Heart left ventricle (tissue), 16 donors: ENCODE data around the gene CRYBG2. TPM values are rescaled to one million over a fixed set of nuclear protein-coding genes. Genes with fewer than 3 reads are reported as not detected.
"Not testable (repeated sequence)": the region's sequence is repeated elsewhere in the genome, so short reads cannot be mapped to it uniquely, and the experiment has no call there.

ENCODE experiments used
- ATAC-seq, 4 donors: fragments of 200-7000 bp; cut with Tn5 transposase; one replicate each; pipeline ENCODE4 v1.9.1; 2020 to 2022; ENCODE audit warnings: moderate library complexity in 4 of 4, mild to moderate bottlenecking in 3 of 4, moderate number of reproducible peaks in 1 of 4
- DNase-seq, 5 donors: peaks; one replicate each; pipeline ENCODE4 v3.0.0-alpha.2; 2020
- H3K27ac ChIP-seq, 12 donors: fragments of 200-600 bp; sonication (generic) in 4 of 12; one replicate each; pipeline versions ENCODE4 v1.5.0 to v1.8.0; 2016 to 2022; ENCODE audit warnings: mild to moderate bottlenecking in 2 of 12
- H3K27me3 ChIP-seq, 9 donors: fragments of 200-600 bp; sonication (generic) in 2 of 9; one replicate each; pipeline versions ENCODE4 v1.5.1 to v1.8.0; 2016 to 2022; ENCODE audit warnings: mild to moderate bottlenecking in 3 of 9
- H3K36me3 ChIP-seq, 9 donors: fragments of 200-600 bp; sonication (generic) in 2 of 9; one replicate each; pipeline versions ENCODE4 v1.5.0 to v1.8.0; 2018 to 2022; ENCODE audit warnings: mild to moderate bottlenecking in 2 of 9
- H3K4me1 ChIP-seq, 12 donors: fragments of 200-600 bp; sonication (generic) in 4 of 12; one replicate each; pipeline versions ENCODE4 v1.5.0 to v1.8.0; 2016 to 2022; ENCODE audit warnings: mild to moderate bottlenecking in 3 of 12
- H3K4me3 ChIP-seq, 12 donors: fragments of 200-600 bp; sonication (generic) in 4 of 12; one replicate each; pipeline versions ENCODE4 v1.5.0 to v1.8.0; 2017 to 2022; ENCODE audit warnings: mild to moderate bottlenecking in 9 of 12, moderate library complexity in 4 of 12
- H3K9me3 ChIP-seq, 12 donors: fragments of 200-600 bp; sonication (generic) in 4 of 12; one replicate each; pipeline versions ENCODE4 v1.5.0 to v1.8.0; 2016 to 2022; ENCODE audit warnings: mild to moderate bottlenecking in 1 of 12
- CTCF ChIP-seq, 12 donors: fragments of 200-600 bp; sonication (generic) in 4 of 12; IDR thresholded peaks; one replicate each; pipeline versions ENCODE4 v1.5.0 to v1.8.0; 2018 to 2022; ENCODE audit warnings: antibody characterized with exemption in 12 of 12, mild to moderate bottlenecking in 5 of 12
- POLR2A ChIP-seq, 2 donors: fragments of 450-650 bp; IDR thresholded peaks; one replicate each; pipeline ENCODE4 v1.6.1; 2017; ENCODE audit warnings: antibody characterized with exemption in 2 of 2, mild to moderate bottlenecking in 2 of 2, moderate library complexity in 2 of 2
- WGBS, 4 donors: extraction: QIAGEN DNeasy Blood & Tissue Kit in 2 of 4; methylation state at CpG; one replicate each; pipeline versions ENCODE4 v1.1.5 to v1.1.7; 2013 to 2018; 5-methylcytosine and 5-hydroxymethylcytosine counted together
- intact Hi-C, 10 donors: fragments of 100-400 bp; cut with DNase I; formaldehyde crosslinking; loops; one replicate each; pipeline versions ENCODE4 v1.11.1 to v1.14.2; 2022
- polyA plus RNA-seq, 2 donors: library from polyadenylated mRNA; stranded (reverse); fragments of 200-250 nt; gene quantifications; one replicate each; pipeline ENCODE4 v1.2.3, GENCODE V29; 2013
- total RNA-seq, 9 donors: library from RNA; depleted of rRNA in 2 of 9; stranded (reverse); fragments of >200 nt in 2 of 9; fragmentation: NEBNext Ultra II Directional in 3 of 9; extraction: Animal tissue kit (Norgen Biotek cat#: 25700) in 3 of 9; gene quantifications; one replicate each; pipeline versions ENCODE4 v1.1.0 to v1.2.4, GENCODE V29; 2016 to 2023
- donor health status: ischemic (EF 13 %, LVEDD 7.1; RV severe dilation, severe dysfunction).
- donor health status: healthy with polysubstance abuse.
- donor health status: DM: no; HTN: yes; CAD: no.
- donor health status: DM: no; HTN: no; CAD: no.
- donor health status: ischemic (EF 25% LVEDD 6.9; RV normal size, moderate dysfunction).
- donor health status: ischemic (EF 25% LVEDD 5.7; RV mildly dilated, moderate dysfunction).
- donor health status: healthy.
- donor health status: DM: yes; HTN: yes; CAD: no.
- donor health status: ischemic (EF 35%, LVEDD 5.7; RV mildly dilated, moderate dysfunction).
- donor health status: nonischemic (EF 11% LVEDD 7.7; RV severe dilation, severe dysfunction).
- donor health status: DM: yes; HTN: yes; CAD: no.
- donor health status: PGD.
- donor health status: ischemic (EF 29% LVEDD 5.4; RV normal size, mild dysfunction).
- donor health status: nonischemic (EF 23%, LVEDD 6.1; RV moderate dilation, normal function).

CRYBG2 gene
- total and polyA plus RNA-seq, 11 donors = 0.25 to 0.45 TPM; not detected in 9

DNA sequence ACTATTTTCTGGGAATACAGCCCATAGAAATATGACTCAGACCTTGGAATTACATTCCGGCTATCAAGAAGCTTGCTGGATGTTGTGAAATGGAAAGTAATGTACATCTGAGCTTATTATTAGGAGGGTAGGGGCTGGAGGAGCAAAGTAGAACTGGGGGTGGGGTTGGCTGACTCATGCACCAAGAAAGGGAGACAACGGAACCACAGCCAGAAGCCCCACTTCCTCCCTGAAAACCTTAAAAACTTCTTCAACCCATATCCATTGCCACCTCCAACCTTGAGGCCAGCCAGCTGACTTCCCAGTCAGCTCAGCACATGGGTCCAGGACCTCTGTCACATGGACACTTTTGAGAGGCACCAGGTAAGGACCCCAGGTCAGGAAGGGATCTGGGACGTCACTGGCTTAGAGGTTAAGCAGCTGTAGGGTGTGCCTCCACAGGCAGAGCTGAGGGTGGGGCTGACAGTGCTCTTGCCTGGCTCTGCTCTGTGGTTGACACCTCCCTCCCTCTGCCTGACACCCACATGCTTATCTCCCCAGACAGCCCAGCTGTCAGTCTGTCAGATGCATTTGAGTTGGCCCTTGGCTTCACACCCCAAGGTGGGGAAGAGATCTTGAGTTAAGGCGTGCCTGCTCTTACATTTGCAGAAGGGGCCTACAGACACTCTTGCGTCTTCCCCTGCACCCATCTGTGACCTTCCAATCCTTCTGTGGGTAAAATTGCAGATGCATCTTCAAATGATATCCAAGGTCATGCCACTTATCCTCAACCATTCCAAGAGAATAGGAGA is 24.4 kb upstream of the CRYBG2 start:
- no peak for TF ChIP-seq POLR2A (IDR thresholded peaks at IDR 0.05)
- TF ChIP-seq CTCF (IDR thresholded peaks at IDR 0.05) = no peak
- peaks cover 0 to 11% (median 0%) of the 10 kb centered on the region in 9 donors for H3K27me3 ChIP-seq
- H3K9me3 ChIP-seq = no peaks in the 10 kb centered on the region
- H3K4me3 ChIP-seq = no peak overlapping the region
- 34 to 43% (median 37%) methylated on average over 4 to 5 of the region's 5 CpGs for WGBS, 4 donors
- DNase-seq (peak in 1 of 5 donors; percentile 24), ATAC-seq (peak in 3 of 4 donors; percentile 36 to 73 (median 72))
- intact Hi-C loops = no loop called here
- H3K4me1 ChIP-seq = peaks cover 0 to 41% (median 0%) of the 10 kb centered on the region in 12 donors
- no peaks in the 10 kb centered on the region for H3K36me3 ChIP-seq
- H3K27ac ChIP-seq = peak overlapping the region in 1 of 12 donors; percentile 76

- ATAC-seq (no peak), DNase-seq (no peak)
- Histone ChIP-seq H3K9me3 (no peaks in the 10 kb centered on the region), H3K36me3 (no peaks in the 10 kb centered on the region), H3K4me3 (no peak overlapping the region), H3K27me3 (peaks cover 0 to 11% (median 0%) of the 10 kb centered on the region in 9 donors), H3K4me1 (peaks cover 0 to 53% (median 0%) of the 10 kb centered on the region in 12 donors), H3K27ac (no peak overlapping the region)
- TF ChIP-seq POLR2A (IDR thresholded peaks at IDR 0.05) (no peak), CTCF (IDR thresholded peaks at IDR 0.05) (no peak)
- intact Hi-C loops = no loop called here
- 87 to 92% (median 91%) methylated on average over 4 of the region's 4 CpGs for WGBS, 4 donors
Observed at GRCh38 chr1:26376050-26376449, 22.1 kb upstream of the CRYBG2 start.

GRCh38 chr1:26375081-26375480 is 21.2 kb upstream of the CRYBG2 start:
- Histone ChIP-seq H3K4me1 (peaks cover 0 to 53% (median 0%) of the 10 kb centered on the region in 12 donors), H3K4me3 (no peak overlapping the region), H3K36me3 (no peaks in the 10 kb centered on the region), H3K9me3 (no peaks in the 10 kb centered on the region), H3K27me3 (peaks cover 0 to 8% (median 0%) of the 10 kb centered on the region in 9 donors), H3K27ac (peak overlapping the region in 1 of 12 donors; percentile 52)
- intact Hi-C loops = no loop called here
- ATAC-seq = no peak
- no peak for DNase-seq
- TF ChIP-seq POLR2A (IDR thresholded peaks at IDR 0.05) = no peak
- TF ChIP-seq CTCF (IDR thresholded peaks at IDR 0.05) = no peak
- WGBS, 4 donors = 54 to 72% (median 58%) methylated on average over 6 of the region's 6 CpGs

GRCh38 chr1:26374361-26374760 is 20.4 kb upstream of the CRYBG2 start:
- ATAC-seq, DNase-seq, H3K9me3 ChIP-seq, H3K27me3 ChIP-seq, H3K4me3 ChIP-seq, intact Hi-C loops, H3K36me3 ChIP-seq: not testable (repeated sequence)
- peaks cover 0 to 50% (median 0%) of the 10 kb centered on the region in 12 donors for H3K4me1 ChIP-seq
- 46 to 60% (median 54%) methylated on average over 2 of the region's 2 CpGs for WGBS, 4 donors
- peak overlapping the region in 1 of 12 donors; percentile 52 for H3K27ac ChIP-seq
